GM10248 (cell line): ENCODE results near the gene ZNF23.

Experiments
- CTCF ChIA-PET: fragments of 300-600 bp; sonication (Branson Sonifier 250); formaldehyde crosslinking; extraction: SDS; loops from one replicate; lab custom pipeline; 2021; ENCODE audit warnings: antibody characterized with exemption; lab: Yijun Ruan, JAX
- POLR2A ChIA-PET: fragments of 350-650 bp; sonication (Branson Sonifier 250); formaldehyde crosslinking; extraction: SDS; loops from one replicate; lab custom pipeline; 2020; ENCODE audit warnings: antibody characterized with exemption; lab: Yijun Ruan, JAX
- DNase-seq: peaks from one replicate; pipeline ENCODE4 v3.0.0; 2012; ENCODE audit errors: extremely low spot score
- TF ChIP-seq, protein P1 (sequence below): IDR thresholded peaks from 2 replicates; pipeline ENCODE4 v1.5.1; 2012; ENCODE audit warnings: mild to moderate bottlenecking, low read depth; ENCODE audit errors: extremely low read depth, missing control alignments, control extremely low read depth

The ZNF23 gene

GRCh38 chr16:71489122-71489521, 27.1 kb upstream of the ZNF23 start, which contains the start of gene ZNF19:
Gene ZNF19 (minus strand): TSS chr16:71489324. CDS start chr16:71482114, 7,210 bp downstream.
- ChIA-PET POLR2A (no interaction called here), CTCF (interaction anchor here (2.5 to 7.2 kb wide), 3 partner anchors 11 to 77 kb away, joined by 11 to 49 read pairs (median 40); partner anchors contain the start of gene ZNF23)
- no peak for DNase-seq
- TF ChIP-seq, protein P1, sequence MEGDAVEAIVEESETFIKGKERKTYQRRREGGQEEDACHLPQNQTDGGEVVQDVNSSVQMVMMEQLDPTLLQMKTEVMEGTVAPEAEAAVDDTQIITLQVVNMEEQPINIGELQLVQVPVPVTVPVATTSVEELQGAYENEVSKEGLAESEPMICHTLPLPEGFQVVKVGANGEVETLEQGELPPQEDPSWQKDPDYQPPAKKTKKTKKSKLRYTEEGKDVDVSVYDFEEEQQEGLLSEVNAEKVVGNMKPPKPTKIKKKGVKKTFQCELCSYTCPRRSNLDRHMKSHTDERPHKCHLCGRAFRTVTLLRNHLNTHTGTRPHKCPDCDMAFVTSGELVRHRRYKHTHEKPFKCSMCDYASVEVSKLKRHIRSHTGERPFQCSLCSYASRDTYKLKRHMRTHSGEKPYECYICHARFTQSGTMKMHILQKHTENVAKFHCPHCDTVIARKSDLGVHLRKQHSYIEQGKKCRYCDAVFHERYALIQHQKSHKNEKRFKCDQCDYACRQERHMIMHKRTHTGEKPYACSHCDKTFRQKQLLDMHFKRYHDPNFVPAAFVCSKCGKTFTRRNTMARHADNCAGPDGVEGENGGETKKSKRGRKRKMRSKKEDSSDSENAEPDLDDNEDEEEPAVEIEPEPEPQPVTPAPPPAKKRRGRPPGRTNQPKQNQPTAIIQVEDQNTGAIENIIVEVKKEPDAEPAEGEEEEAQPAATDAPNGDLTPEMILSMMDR: no peak

- ChIA-PET POLR2A (interaction anchor here (0.5 to 1.3 kb wide), 2 partner anchors 22 to 554 kb away, joined by 4 to 5 read pairs; partner anchors contain the start of gene ZNF23), CTCF (interaction anchor here (1.0 to 2.8 kb wide), 6 partner anchors 10 to 126 kb away, joined by 3 to 11 read pairs (median 5); partner anchors contain the start of gene ZNF23)
- TF ChIP-seq, protein P1: no peak
- peak; percentile 84 for DNase-seq
Measured at GRCh38 chr16:71484006-71484893, 22.2 kb upstream of the ZNF23 start.

- POLR2A ChIA-PET: no interaction called here
- CTCF ChIA-PET: interaction anchor here (0.7 to 2.3 kb wide), 5 partner anchors 8 to 70 kb away, joined by 3 to 10 read pairs (median 5); no protein-coding TSS in a partner anchor
- DNase-seq: no peak
Measured at GRCh38 chr16:71482569-71482968, 20.5 kb upstream of the ZNF23 start.

DNA sequence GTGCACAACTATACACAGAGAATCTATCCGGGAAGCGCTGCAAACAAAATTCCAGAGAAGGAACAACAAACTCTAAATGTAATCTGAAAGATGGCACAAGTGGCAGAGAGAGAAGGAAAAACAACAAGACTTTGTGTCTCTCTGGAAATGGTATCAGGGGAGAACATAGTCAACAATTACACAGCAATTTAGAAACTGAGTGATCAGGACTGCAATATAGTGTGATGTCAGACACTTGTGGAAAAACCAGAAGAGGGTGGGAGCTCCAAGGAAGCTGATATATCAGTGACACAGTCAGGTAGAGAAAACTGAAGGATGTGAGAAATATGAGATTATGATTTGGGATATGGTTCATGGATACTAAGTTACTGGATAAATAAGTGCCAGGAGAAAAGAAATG, 18.9 kb upstream of the ZNF23 start:
- ChIA-PET CTCF (interaction anchor here (0.7 to 2.3 kb wide), 5 partner anchors 9 to 21 kb away, joined by 3 to 10 read pairs (median 3); partner anchors contain the start of gene ZNF23), POLR2A (no interaction called here)
- no peak for DNase-seq
- TF ChIP-seq, protein P1: no peak

More at GRCh38 chr16:71482569-71482968, 20.5 kb upstream of the ZNF23 start:
- TF ChIP-seq, protein P1: no peak

DNA sequence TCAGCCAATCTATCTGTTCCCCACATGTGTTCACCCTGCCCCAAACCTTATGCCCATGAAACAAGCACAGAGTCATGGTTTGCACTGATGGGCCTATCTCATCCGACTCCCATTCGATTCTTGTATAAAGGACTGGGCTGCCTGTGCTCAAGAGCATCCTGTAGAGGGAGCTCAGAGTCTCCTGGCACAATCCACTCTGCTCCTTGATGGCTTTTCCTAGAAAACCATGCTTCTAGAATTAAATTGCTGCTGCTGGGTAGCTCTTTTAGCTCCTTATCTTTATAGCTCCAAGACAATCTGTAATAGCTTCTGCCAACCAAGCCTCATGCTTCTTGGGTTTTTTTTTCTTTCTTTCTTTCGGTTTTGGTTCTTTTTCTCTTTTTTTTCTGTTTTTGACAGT, 17.4 kb upstream of the ZNF23 start:
- ChIA-PET POLR2A (no interaction called here), CTCF (interaction anchor here (0.6 to 1.4 kb wide), 3 partner anchors 21 to 132 kb away, joined by 3 read pairs; no protein-coding TSS in a partner anchor)
- TF ChIP-seq, protein P1: peak; percentile 26
- no peak for DNase-seq

GRCh38 chr16:71476457-71477124, 14.5 kb upstream of the ZNF23 start:
- CTCF ChIA-PET: interaction anchor here (0.6 to 1.5 kb wide), 4 partner anchors 14 to 135 kb away, joined by 3 read pairs; partner anchors contain the start of gene ZNF23
- DNase-seq: no peak
- TF ChIP-seq, protein P1: no peak
- POLR2A ChIA-PET: no interaction called here
